ENCODE measurements around the gene EDC4. TPM values are rescaled to one million over a fixed set of nuclear protein-coding genes. Genes with fewer than 3 reads are reported as not detected.

Gene EDC4
- total and polyA plus RNA-seq, 2 of the 13 experiments (the other 11 are each of a cell fraction or from before 2014, with no cell fraction given) = 51.4 to 59.1 TPM

DNA sequence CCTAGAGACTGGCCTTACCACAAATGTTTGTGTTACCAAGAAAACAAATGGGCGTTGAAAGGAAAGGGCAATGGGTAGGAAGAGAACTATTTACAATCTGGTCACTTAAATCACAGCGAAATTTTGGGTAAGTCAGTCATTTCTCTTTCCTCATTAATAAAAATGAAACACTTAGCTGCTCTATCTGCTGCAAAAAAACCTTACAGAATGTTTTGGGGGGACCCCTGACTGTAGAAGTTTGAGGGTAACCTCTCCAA lies 26.9 kb upstream of the EDC4 start:
- ChIA-PET CTCF (ENCODE audit: low intra/inter-chr PET ratio, low total read pairs) (interaction anchor here (1.5 kb wide), 1 partner anchor 29 kb away, joined by 5 read pairs; no protein-coding TSS in a partner anchor), POLR2A (interaction anchor here (0.6 to 6.2 kb wide), 23 partner anchors 9 to 388 kb away, joined by 3 to 47 read pairs (median 4); partner anchors contain the start of genes ACD, C16orf86, EDC4 and ENKD1)
- Histone ChIP-seq H3K9ac (ENCODE audit: insufficient read depth, low read depth, low read length) (peak overlapping the region; percentile 99), H3K4me2 (ENCODE audit: low read depth, low read length) (peak overlapping the region; percentile 89), H4K20me1 (ENCODE audit: insufficient read depth, low read length) (peaks cover 38% of the 10 kb centered on the region), H3K4me3 (replicated peaks in 1 of 3; ENCODE audit: insufficient read depth in 1 of 3, low read depth in 2 of 3, low read length in 3 of 3) (peak overlapping the region; percentile 97 to 99 (median 97)), H3K79me2 (ENCODE audit: insufficient read depth, low read length) (peaks cover 68% of the 10 kb centered on the region), H3K27ac (ENCODE audit: extremely low read length, insufficient read depth, low read length) (peak overlapping the region; percentile 88), H3K27me3 (ENCODE audit: control insufficient read depth in 1 of 2, insufficient read depth in 2 of 2, low read length in 2 of 2) (no peaks in the 10 kb centered on the region; a peak in 1 of 5 replicates), H3K9me3 (ENCODE audit: low read length) (no peaks in the 10 kb centered on the region), H2AFZ (ENCODE audit: low read length) (no peak overlapping the region), H3K4me1 (ENCODE audit: insufficient read depth, low read length) (peaks cover 50% of the 10 kb centered on the region), H3K36me3 (replicated peaks in 1 of 2; ENCODE audit: control insufficient read depth in 1 of 2, insufficient read depth in 2 of 2, low read length in 2 of 2) (peaks cover 0 to 4% of the 10 kb centered on the region in 2 experiments; a peak in 3 of 5 replicates)
- TSS peak; percentile 77 for BruUV-seq (replicated peaks)
- TF ChIP-seq, protein P1, sequence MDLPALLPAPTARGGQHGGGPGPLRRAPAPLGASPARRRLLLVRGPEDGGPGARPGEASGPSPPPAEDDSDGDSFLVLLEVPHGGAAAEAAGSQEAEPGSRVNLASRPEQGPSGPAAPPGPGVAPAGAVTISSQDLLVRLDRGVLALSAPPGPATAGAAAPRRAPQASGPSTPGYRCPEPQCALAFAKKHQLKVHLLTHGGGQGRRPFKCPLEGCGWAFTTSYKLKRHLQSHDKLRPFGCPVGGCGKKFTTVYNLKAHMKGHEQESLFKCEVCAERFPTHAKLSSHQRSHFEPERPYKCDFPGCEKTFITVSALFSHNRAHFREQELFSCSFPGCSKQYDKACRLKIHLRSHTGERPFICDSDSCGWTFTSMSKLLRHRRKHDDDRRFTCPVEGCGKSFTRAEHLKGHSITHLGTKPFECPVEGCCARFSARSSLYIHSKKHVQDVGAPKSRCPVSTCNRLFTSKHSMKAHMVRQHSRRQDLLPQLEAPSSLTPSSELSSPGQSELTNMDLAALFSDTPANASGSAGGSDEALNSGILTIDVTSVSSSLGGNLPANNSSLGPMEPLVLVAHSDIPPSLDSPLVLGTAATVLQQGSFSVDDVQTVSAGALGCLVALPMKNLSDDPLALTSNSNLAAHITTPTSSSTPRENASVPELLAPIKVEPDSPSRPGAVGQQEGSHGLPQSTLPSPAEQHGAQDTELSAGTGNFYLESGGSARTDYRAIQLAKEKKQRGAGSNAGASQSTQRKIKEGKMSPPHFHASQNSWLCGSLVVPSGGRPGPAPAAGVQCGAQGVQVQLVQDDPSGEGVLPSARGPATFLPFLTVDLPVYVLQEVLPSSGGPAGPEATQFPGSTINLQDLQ (CRISPR knock-in tag; IDR thresholded peaks at IDR 0.05) = 0 out of 2 replicates have a peak, but pooled peaks have one; percentile 25
- TF ChIP-seq TBX3 (IDR thresholded peaks at IDR 0.05; ENCODE audit: borderline replicate concordance) (no peak), ZFP41 (CRISPR knock-in tag; IDR thresholded peaks at IDR 0.05; ENCODE audit: borderline replicate concordance) (0 out of 2 replicates have a peak, but pooled peaks have one; percentile 6), ZNF468 (CRISPR knock-in tag; IDR thresholded peaks at IDR 0.05) (0 out of 2 replicates have a peak, but pooled peaks have one; percentile 32)
- no peak for ATAC-seq
- in situ Hi-C loops (cut with HindIII; ENCODE audit: extremely low pct_ligation_motif_present, low pct_unique_long_range_greater_than_20kb) = no loop called here
- 13% methylated on average over 2 of the region's 2 CpGs for WGBS (ENCODE audit: low lambda C conversion rate)
- no peak for DNase-seq (ENCODE audit: low spot score)
- FAIRE-seq = no peak
- intact Hi-C loops (cut with micrococcal nuclease; ENCODE audit: unreplicated experiment) = loop anchor here (1.0 kb wide), 2 partner anchors 11 to 30 kb away; no protein-coding TSS in a partner anchor
